Stimulated activated CD4-positive, alpha-beta T cell treated with anti-CD3 and anti-CD28 coated beads, Interleukin-4, amount 100 ng/mL, for 24 hours (primary cell): ENCODE data around the gene THOC1.
A peak's percentile ranks its signal among the peaks of the same experiment; 100 is the strongest.
"Not testable (repeated sequence)": the region's sequence is repeated elsewhere in the genome, so short reads cannot be mapped to it uniquely, and the experiment has no call there.

Experiments used
- DNase-seq: peaks from one replicate; pipeline ENCODE4 v3.0.0-alpha.2; 2020

The THOC1 gene

GRCh38 chr18:267688-268552 is at the start of gene THOC1:
THOC1 (minus strand) TSS chr18:268047; CDS start chr18:268019, 28 bp downstream.
- DNase-seq: peak; percentile 97

DNA sequence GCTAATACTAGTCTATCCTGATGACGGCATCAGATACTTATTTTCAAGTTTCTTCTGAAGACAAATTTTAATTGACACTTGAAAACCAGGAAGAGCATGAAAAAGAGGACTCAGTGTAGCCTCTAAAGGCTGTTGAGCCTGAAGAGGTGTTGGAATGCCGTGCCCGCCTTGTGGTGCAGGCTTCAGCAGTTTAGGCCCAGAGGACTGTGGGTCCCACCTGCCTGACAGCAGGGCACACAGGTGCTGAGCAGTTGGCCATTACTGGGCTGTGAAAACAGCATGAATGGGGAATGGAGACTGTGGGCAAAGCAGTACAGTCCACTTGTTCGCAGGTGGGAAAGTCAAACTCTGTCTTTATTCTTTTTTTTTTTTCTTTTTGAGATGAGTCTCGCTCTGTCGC is 49.8 kb upstream of the THOC1 start:
- no peak for DNase-seq

DNA sequence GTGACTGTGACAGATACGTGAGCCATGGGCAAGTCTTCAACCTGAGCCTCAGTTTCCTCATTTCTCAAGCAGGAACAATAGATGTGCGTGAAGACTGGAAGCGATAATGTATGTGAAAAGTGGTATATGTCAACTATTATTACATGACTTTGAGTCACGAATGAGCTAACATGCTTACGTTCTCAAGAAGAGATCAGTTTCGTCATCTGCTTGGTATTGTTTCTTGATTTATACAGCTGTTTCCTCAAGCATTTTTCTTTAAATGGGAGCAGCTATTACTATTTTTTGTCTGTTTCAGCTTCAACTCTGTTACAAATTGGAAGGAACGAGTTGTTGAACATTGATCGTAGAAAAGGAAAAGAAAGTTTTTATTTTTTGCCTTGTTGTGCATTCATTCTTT is 48.5 kb upstream of the THOC1 start:
- DNase-seq: no peak

- no peak for DNase-seq
Measured at GRCh38 chr18:313931-314330, 46.1 kb upstream of the THOC1 start.

DNA sequence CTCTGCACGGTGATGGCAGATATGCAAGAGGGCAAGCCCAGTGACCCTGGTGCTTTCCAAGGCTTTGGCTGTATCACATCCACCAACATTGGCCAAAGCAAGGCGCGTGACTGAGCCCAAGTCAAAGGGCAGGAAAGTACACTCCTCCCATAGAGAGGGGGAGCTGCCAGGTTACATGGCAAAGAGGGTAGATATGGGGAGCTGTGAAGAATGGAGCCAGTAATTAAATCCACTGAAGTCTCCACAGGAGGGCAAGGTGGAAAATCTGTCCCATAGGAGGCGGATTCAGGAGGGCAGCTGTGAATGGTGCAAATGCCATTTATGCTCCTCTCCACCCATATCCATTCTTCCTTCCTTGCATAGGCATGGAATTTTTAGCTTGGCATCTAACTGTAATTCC is 44.6 kb upstream of the THOC1 start:
- no peak for DNase-seq

- DNase-seq: no peak
Measured at GRCh38 chr18:310042-310441, 42.2 kb upstream of the THOC1 start.

DNA sequence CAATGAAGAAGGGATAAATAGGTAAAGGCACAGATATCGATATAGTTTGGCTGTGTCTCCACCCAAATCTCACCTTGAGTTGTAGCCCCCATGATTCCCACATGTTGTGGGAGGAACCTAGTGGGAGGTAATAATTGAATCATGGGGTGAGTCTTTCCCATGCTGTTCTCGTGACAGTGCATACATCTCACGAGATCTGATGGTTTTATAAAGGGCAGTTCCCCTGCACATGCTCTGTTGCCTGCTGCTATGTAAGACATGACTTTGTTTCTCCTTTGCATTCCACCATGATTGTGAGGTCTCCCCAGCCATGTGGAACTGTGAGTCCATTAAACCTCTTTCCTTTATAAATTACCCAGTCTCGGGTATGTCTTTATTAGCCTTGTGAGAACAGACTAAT is 40.2 kb upstream of the THOC1 start:
- DNase-seq: not testable (repeated sequence)

GRCh38 chr18:306608-307255 is 38.9 kb upstream of the THOC1 start:
- no peak for DNase-seq

- DNase-seq: no peak
Measured at GRCh38 chr18:305003-305501, 37.2 kb upstream of the THOC1 start.

- DNase-seq: no peak
Measured at GRCh38 chr18:303607-304006, 35.8 kb upstream of the THOC1 start.

DNA sequence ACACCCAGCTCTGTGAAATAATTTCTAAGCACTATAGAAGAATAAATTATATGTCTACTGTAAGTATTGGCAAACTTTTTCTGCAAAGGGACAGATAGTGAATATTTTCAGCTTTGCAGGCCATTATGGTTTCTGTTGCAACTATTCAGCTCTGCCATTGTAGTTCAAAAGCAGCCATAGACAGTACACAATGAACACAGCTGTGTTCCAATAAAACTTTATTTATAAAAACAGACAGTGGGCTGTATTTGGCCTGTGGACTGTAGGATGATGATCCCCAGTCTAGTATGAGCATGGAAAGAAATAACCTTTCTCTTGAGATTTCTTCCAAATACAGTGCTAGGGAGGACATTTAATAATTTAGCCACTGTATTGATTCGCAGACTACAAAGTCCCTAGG is 35.2 kb upstream of the THOC1 start:
- DNase-seq: no peak

GRCh38 chr18:302097-302496 is 34.2 kb upstream of the THOC1 start:
- no peak for DNase-seq

- no peak for DNase-seq
Measured at GRCh38 chr18:297936-298335, 30.1 kb upstream of the THOC1 start.

DNA sequence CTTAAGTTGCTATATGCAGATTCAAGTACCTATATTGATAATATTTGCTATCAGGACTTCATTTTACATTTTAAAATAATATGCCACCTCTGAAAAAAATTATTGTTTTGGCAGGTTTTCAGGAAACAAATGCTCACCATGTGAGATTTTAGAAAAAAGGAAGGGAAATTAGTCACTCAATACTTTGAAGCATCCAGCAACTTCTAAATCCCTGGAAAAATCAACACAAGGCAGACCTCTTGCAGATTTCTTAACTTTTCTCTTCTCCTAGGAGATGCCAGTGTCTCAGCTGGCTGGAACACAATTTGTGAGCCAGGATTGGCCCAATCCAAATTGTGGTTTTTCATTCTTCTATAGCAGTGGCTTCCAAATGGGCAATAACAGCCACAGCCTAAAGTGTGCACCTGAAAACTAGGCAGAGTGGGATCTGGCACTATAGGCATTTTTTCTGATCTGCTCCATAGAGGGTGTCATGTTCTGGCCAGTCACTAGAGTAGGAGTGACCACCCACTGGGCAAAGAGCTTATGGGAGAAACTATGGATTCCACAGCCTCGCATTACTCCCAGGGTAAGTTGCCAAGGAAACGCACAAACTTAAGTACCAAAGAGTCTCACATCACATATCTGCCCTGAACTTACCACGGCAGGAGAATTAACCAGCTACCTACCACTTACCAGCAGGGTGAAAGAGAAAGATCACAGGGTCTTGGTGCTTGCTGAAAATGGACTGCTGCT is 28.1 kb upstream of the THOC1 start:
- DNase-seq: no peak

GRCh38 chr18:294566-294965 is 26.7 kb upstream of the THOC1 start:
- DNase-seq: no peak

- no peak for DNase-seq
Measured at GRCh38 chr18:293536-293935, 25.7 kb upstream of the THOC1 start.

- no peak for DNase-seq
Measured at GRCh38 chr18:292271-292670, 24.4 kb upstream of the THOC1 start.

DNA sequence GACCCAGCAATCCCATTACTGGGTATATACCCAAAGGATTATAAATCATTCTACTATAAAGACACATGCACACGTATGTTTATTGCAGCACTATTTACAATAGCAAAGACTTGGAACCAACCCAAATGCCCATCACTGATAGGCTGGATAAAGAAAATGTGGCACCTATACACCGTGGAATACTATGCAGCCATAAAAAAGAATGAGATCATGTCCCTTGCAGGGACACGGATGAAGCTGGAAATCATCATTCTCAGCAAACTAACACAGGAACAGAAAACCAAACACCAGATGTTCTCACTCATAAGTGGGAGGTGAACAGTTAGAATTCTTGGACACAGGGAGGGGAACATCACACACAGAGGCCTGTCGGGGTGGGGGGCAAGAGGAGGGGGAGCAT is 22.1 kb upstream of the THOC1 start:
- DNase-seq: not testable (repeated sequence)

- no peak for DNase-seq
Measured at GRCh38 chr18:289026-289425, 21.2 kb upstream of the THOC1 start.

DNA sequence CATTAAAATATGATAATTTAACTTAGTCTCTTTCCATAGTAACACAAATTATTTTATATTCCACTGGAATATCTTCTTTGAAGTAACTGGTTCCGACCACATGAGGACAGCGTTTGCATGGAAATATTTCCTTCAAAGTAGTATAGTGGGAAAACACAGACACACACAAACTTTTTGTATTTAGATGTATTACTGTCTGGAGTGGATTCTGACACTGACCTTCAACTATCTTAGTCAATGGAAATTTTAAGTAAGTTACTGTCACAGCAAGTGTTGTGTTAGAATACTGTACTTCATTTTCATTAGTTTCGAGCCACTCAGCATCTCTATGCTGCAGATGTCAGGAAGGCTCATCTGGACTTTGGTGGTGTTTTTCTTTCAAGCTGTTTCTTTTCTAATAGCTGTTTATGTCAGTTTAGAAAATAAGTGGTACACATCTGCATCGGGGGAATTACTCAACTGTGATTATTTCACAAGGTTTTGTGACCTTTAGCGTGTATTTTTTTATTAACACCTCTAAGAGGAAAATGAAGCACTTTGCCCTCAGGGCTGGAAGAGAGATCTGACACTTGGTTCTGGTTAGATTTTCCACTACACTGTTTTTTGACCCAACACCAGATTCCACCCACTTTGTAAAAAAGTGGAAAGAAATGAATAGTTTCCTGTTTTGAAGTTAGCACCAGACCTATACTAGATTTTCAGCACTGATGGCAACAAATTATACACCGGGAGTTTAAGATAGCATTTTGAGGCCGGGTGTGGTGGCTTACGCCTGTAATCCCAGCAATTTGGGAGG is 18.9 kb upstream of the THOC1 start:
- no peak for DNase-seq

- no peak for DNase-seq
Measured at GRCh38 chr18:285817-286216, 18.0 kb upstream of the THOC1 start.

DNA sequence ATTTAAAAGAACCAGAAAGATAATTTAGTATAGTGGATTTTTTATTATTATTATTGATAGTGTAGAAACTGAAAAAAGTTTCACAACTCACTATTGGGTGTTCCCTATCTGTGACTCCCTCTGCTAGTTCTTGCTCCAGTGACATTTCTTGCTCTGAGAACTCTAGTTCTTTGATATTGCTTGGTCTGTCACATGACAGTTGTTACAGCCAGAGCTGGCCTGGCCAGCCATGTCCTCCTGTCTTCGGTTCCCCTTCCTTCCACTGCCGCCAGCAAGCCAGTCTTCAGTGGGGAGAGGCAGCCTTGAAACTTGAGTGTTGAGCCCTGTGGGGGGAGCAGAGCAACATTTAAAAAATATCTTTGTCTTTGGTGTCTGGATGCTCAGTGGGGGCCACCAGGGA is 7.6 kb upstream of the THOC1 start:
- DNase-seq: no peak

- no peak for DNase-seq
Measured at GRCh38 chr18:274313-274712, 6.5 kb upstream of the THOC1 start.
